ENCODE data around the gene ELP5. TPM values are rescaled to one million over a fixed set of nuclear protein-coding genes. Genes with fewer than 3 reads are reported as not detected.
A peak's percentile ranks its signal among the peaks of the same experiment; 100 is the strongest.

Gene ELP5
- polyA plus RNA-seq, 1 of the 3 experiments (the other 2 are of a cell fraction) = 45.4 TPM

DNA sequence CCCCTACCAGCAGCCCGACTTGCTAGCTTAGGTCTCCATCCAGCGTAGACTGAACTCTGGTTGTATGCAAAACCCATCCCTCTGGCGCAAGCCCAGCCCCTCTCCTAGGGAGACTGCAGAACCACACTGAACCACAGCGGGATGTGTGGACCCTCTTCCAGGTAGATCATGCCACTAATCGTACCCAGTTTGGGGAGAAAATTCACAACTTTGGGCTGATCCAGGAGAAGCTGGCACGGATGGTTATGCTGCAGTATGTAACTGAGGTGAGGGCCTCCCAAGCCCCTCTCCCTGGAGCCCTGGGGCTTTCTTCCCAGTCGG is 29.1 kb upstream of the ELP5 start:
- DNase-seq = no peak
- H4K20me1 ChIP-seq (ENCODE audit: insufficient read depth) = no peaks in the 10 kb centered on the region; the same call in 1 of the 2 replicates
- TF ChIP-seq CHD2 (IDR thresholded peaks at IDR 0.05; ENCODE audit: low read length, partially characterized antibody) (peak; percentile 19), TEAD4 (IDR thresholded peaks at IDR 0.05; ENCODE audit: borderline replicate concordance, insufficient read depth) (no peak), JUND (IDR thresholded peaks at IDR 0.05) (peak; percentile 22; the same call in 1 of the 2 replicates), FOSL2 (IDR thresholded peaks at IDR 0.05; ENCODE audit: borderline replicate concordance, low read depth) (no peak)
- TF ChIP-seq, protein P1, sequence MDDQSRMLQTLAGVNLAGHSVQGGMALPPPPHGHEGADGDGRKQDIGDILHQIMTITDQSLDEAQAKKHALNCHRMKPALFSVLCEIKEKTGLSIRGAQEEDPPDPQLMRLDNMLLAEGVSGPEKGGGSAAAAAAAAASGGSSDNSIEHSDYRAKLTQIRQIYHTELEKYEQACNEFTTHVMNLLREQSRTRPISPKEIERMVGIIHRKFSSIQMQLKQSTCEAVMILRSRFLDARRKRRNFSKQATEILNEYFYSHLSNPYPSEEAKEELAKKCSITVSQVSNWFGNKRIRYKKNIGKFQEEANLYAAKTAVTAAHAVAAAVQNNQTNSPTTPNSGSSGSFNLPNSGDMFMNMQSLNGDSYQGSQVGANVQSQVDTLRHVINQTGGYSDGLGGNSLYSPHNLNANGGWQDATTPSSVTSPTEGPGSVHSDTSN (IDR thresholded peaks at IDR 0.05) = 0 out of 2 replicates have a peak, but pooled peaks have one; percentile 0
- H3K4me2 ChIP-seq = no peak overlapping the region
- peaks cover 28 to 57% of the 10 kb centered on the region in 2 experiments for H3K36me3 ChIP-seq (replicated peaks in 1 of 2; ENCODE audit: control insufficient read depth in 1 of 2, insufficient read depth in 2 of 2, low read length in 1 of 2)
- peaks cover 22% of the 10 kb centered on the region for H3K79me2 ChIP-seq (ENCODE audit: insufficient read depth)
- peaks cover 39% of the 10 kb centered on the region for H3F3A ChIP-seq (replicated peaks; ENCODE audit: insufficient read depth)
- no peak overlapping the region for H3K4me3 ChIP-seq (ENCODE audit: low read depth in 2 of 2, low read length in 1 of 2)
- ChIA-PET CTCF (interaction anchor here (3.5 kb wide), 1 partner anchor 8 kb away, joined by 15 read pairs; no protein-coding TSS in a partner anchor), POLR2A (interaction anchor here (4.9 kb wide), 1 partner anchor 12 kb away, joined by 27 read pairs; the partner anchor contains the start of gene DVL2)
- no peaks in the 10 kb centered on the region for H3K27me3 ChIP-seq (ENCODE audit: insufficient read depth)
- peaks cover 12 to 32% of the 10 kb centered on the region in 2 experiments; a peak in 2 of 4 replicates for H3K4me1 ChIP-seq (ENCODE audit: control insufficient read depth in 1 of 2, insufficient read depth in 2 of 2, low read depth in 1 of 2, low read length in 1 of 2)
- H2AFZ ChIP-seq (ENCODE audit: low read depth) = no peak overlapping the region
- WGBS (ENCODE audit: low lambda C conversion rate) = 84% methylated on average over 7 of the region's 7 CpGs
- no peaks in the 10 kb centered on the region for H3K9me2 ChIP-seq
- H3K9me3 ChIP-seq = no peaks in the 10 kb centered on the region
- H3K9ac ChIP-seq = no peak overlapping the region
- H3K27ac ChIP-seq (ENCODE audit: low read depth in 2 of 2, low read length in 1 of 2) = 0 out of 4 replicates have a peak overlapping the region, but pooled peaks of 1 of the 2 experiments have one; percentile 11

DNA sequence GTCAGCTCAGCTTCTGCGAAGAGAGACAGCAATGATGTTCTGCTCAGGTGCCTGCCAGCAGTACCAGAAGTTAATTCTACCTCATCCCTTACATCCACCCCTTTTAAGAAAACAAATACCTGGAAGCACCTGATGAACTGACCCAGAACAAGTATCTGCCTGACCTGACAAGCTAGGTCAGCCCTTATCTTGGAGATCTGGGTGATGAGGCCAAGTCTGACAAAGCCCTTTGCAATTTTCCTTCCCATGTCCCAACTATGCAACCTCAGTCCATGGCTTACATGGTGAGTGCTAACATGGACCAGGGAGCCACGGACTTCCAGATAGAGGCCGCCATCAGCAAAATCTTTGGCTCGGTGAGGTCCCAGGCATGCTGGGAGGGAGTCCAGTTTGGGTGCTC is 28.6 kb upstream of the ELP5 start:
- peaks cover 22% of the 10 kb centered on the region for H3K79me2 ChIP-seq (ENCODE audit: insufficient read depth)
- 95% methylated on average over 3 of the region's 4 CpGs for WGBS (ENCODE audit: low lambda C conversion rate)
- H3K27ac ChIP-seq (ENCODE audit: low read depth in 2 of 2, low read length in 1 of 2) = 0 out of 4 replicates have a peak overlapping the region, but pooled peaks of 1 of the 2 experiments have one; percentile 11
- H3F3A ChIP-seq (replicated peaks; ENCODE audit: insufficient read depth) = peaks cover 39% of the 10 kb centered on the region
- no peak overlapping the region for H3K9ac ChIP-seq
- H2AFZ ChIP-seq (ENCODE audit: low read depth) = no peak overlapping the region
- no peaks in the 10 kb centered on the region for H3K9me3 ChIP-seq
- CTCF ChIA-PET = interaction anchor here (3.5 kb wide), 1 partner anchor 9 kb away, joined by 15 read pairs; no protein-coding TSS in a partner anchor
- DNase-seq = no peak
- no peaks in the 10 kb centered on the region for H3K27me3 ChIP-seq (ENCODE audit: insufficient read depth)
- peaks cover 8 to 28% of the 10 kb centered on the region in 2 experiments; a peak in 2 of 4 replicates for H3K4me1 ChIP-seq (ENCODE audit: control insufficient read depth in 1 of 2, insufficient read depth in 2 of 2, low read depth in 1 of 2, low read length in 1 of 2)
- H3K36me3 ChIP-seq (replicated peaks in 1 of 2; ENCODE audit: control insufficient read depth in 1 of 2, insufficient read depth in 2 of 2, low read length in 1 of 2) = peaks cover 31 to 61% of the 10 kb centered on the region in 2 experiments
- H3K4me3 ChIP-seq (ENCODE audit: low read depth in 2 of 2, low read length in 1 of 2) = no peak overlapping the region
- H4K20me1 ChIP-seq (ENCODE audit: insufficient read depth) = no peaks in the 10 kb centered on the region; the same call in 1 of the 2 replicates
- POLR2A ChIA-PET = interaction anchor here (4.9 kb wide), 1 partner anchor 11 kb away, joined by 27 read pairs; the partner anchor contains the start of gene DVL2
- no peak overlapping the region for H3K4me2 ChIP-seq
- H3K9me2 ChIP-seq = no peaks in the 10 kb centered on the region
- no peak for TF ChIP-seq NFIC (IDR thresholded peaks at IDR 0.05; ENCODE audit: borderline replicate concordance)
- TF ChIP-seq, protein P2, sequence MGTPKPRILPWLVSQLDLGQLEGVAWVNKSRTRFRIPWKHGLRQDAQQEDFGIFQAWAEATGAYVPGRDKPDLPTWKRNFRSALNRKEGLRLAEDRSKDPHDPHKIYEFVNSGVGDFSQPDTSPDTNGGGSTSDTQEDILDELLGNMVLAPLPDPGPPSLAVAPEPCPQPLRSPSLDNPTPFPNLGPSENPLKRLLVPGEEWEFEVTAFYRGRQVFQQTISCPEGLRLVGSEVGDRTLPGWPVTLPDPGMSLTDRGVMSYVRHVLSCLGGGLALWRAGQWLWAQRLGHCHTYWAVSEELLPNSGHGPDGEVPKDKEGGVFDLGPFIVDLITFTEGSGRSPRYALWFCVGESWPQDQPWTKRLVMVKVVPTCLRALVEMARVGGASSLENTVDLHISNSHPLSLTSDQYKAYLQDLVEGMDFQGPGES (IDR thresholded peaks at IDR 0.05; ENCODE audit: low read depth, low read length) = no peak
- no peak for TF ChIP-seq EZH2phosphoT487 (IDR thresholded peaks at IDR 0.05; ENCODE audit: borderline replicate concordance, low read depth)
- TF ChIP-seq, protein P1 (IDR thresholded peaks at IDR 0.05) = no peak
- TF ChIP-seq, protein P3, sequence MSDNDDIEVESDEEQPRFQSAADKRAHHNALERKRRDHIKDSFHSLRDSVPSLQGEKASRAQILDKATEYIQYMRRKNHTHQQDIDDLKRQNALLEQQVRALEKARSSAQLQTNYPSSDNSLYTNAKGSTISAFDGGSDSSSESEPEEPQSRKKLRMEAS (IDR thresholded peaks at IDR 0.05; ENCODE audit: low read depth) = no peak
- TF ChIP-seq YY1 (IDR thresholded peaks at IDR 0.05; ENCODE audit: low read depth) = no peak
- TF ChIP-seq, protein P4, sequence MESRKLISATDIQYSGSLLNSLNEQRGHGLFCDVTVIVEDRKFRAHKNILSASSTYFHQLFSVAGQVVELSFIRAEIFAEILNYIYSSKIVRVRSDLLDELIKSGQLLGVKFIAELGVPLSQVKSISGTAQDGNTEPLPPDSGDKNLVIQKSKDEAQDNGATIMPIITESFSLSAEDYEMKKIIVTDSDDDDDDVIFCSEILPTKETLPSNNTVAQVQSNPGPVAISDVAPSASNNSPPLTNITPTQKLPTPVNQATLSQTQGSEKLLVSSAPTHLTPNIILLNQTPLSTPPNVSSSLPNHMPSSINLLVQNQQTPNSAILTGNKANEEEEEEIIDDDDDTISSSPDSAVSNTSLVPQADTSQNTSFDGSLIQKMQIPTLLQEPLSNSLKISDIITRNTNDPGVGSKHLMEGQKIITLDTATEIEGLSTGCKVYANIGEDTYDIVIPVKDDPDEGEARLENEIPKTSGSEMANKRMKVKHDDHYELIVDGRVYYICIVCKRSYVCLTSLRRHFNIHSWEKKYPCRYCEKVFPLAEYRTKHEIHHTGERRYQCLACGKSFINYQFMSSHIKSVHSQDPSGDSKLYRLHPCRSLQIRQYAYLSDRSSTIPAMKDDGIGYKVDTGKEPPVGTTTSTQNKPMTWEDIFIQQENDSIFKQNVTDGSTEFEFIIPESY (IDR thresholded peaks at IDR 0.05; ENCODE audit: borderline replicate concordance, low read depth) = no peak
- no peak for TF ChIP-seq MEF2A (IDR thresholded peaks at IDR 0.05; ENCODE audit: borderline replicate concordance, low read depth)
- TF ChIP-seq SMC3 (IDR thresholded peaks at IDR 0.05; ENCODE audit: low read depth, low read length) = no peak
- no peak for TF ChIP-seq TAF1 (IDR thresholded peaks at IDR 0.05; ENCODE audit: borderline replicate concordance, low read depth, low read length)
- TF ChIP-seq GABPA (IDR thresholded peaks at IDR 0.05; ENCODE audit: low read depth) = no peak
- TF ChIP-seq GATA2 (CRISPR knock-in tag; IDR thresholded peaks at IDR 0.05) = no peak
- no peak for TF ChIP-seq RFX5 (IDR thresholded peaks at IDR 0.05; ENCODE audit: low read length)
- TF ChIP-seq TEAD4 (IDR thresholded peaks at IDR 0.05; ENCODE audit: borderline replicate concordance, insufficient read depth) = no peak
- no peak for TF ChIP-seq SIN3A (IDR thresholded peaks at IDR 0.05; ENCODE audit: borderline replicate concordance, low read depth, low read length)
- no peak for TF ChIP-seq FOSL2 (IDR thresholded peaks at IDR 0.05; ENCODE audit: borderline replicate concordance, low read depth)
- TF ChIP-seq ELF1 (IDR thresholded peaks at IDR 0.05) = no peak
- TF ChIP-seq TCF12 (IDR thresholded peaks at IDR 0.05) = no peak
- TF ChIP-seq, protein P5, sequence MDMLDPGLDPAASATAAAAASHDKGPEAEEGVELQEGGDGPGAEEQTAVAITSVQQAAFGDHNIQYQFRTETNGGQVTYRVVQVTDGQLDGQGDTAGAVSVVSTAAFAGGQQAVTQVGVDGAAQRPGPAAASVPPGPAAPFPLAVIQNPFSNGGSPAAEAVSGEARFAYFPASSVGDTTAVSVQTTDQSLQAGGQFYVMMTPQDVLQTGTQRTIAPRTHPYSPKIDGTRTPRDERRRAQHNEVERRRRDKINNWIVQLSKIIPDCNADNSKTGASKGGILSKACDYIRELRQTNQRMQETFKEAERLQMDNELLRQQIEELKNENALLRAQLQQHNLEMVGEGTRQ (IDR thresholded peaks at IDR 0.05; ENCODE audit: borderline replicate concordance, low read depth, low read length) = no peak

Measured in SK-N-SH (cell line).